Ramos (cell line): Measurements from ENCODE around the gene CYTIP.
"Not testable (repeated sequence)": the region's sequence is repeated elsewhere in the genome, so short reads cannot be mapped to it uniquely, and the experiment has no call there.

Experiments used
- in situ Hi-C: fragments of 300-500 bp; cut with MboI; formaldehyde crosslinking; loops from one replicate; pipeline ENCODE4 v1.14.3; 2022; ENCODE audit warnings: low sequenced_read_pairs; ENCODE audit not compliant: unreplicated experiment

CYTIP gene

GRCh38 chr2:157388827-157389226 is 55.1 kb downstream of the CYTIP start:
- in situ Hi-C loops = no loop called here

- in situ Hi-C loops = no loop called here
These were observed 57.1 kb downstream of the CYTIP start for GRCh38 chr2:157386747-157387146.

GRCh38 chr2:157386247-157386646 is 57.6 kb downstream of the CYTIP start:
- in situ Hi-C loops = no loop called here

GRCh38 chr2:157377861-157378260 is 66.0 kb downstream of the CYTIP start:
- in situ Hi-C loops = no loop called here

GRCh38 chr2:157376041-157376440 is 67.8 kb downstream of the CYTIP start:
- in situ Hi-C loops = no loop called here

- in situ Hi-C loops = no loop called here
These were observed 68.5 kb downstream of the CYTIP start for GRCh38 chr2:157375384-157375783.

- in situ Hi-C loops = not testable (repeated sequence)
These were observed 75.4 kb downstream of the CYTIP start for GRCh38 chr2:157368508-157368907.

- in situ Hi-C loops = no loop called here
These were observed 76.2 kb downstream of the CYTIP start for GRCh38 chr2:157367704-157368103.
